GM10266 (cell line): ENCODE results near the gene PGP.

Experiments used
- DNase-seq: peaks from one replicate; pipeline ENCODE4 v3.0.0; 2012; ENCODE audit errors: extremely low spot score
- TF ChIP-seq, protein P1 (sequence below): IDR thresholded peaks from 2 replicates; pipeline ENCODE4 v1.5.1; 2012; ENCODE audit warnings: mild to moderate bottlenecking, low read depth; ENCODE audit not compliant: control insufficient read depth, insufficient read depth; ENCODE audit errors: missing control alignments

The PGP gene

DNA sequence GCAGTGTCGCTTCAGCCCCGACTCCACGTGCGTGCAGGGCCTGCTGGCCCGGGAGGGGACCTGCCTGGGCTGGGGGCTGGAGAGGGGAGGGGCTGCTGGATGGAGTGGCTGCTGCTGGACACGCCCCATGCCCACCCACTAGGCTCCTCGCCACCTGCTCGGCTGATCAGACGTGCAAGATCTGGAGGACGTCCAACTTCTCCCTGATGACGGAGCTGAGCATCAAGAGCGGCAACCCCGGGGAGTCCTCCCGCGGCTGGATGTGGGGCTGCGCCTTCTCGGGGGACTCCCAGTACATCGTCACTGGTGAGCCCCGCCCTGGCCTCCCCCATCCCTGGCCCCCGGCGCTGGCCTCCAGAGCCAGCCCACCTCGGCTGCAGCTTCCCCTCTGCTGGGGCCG lies 6.3 kb downstream of the PGP start:
- no peak for DNase-seq
- TF ChIP-seq, protein P1, sequence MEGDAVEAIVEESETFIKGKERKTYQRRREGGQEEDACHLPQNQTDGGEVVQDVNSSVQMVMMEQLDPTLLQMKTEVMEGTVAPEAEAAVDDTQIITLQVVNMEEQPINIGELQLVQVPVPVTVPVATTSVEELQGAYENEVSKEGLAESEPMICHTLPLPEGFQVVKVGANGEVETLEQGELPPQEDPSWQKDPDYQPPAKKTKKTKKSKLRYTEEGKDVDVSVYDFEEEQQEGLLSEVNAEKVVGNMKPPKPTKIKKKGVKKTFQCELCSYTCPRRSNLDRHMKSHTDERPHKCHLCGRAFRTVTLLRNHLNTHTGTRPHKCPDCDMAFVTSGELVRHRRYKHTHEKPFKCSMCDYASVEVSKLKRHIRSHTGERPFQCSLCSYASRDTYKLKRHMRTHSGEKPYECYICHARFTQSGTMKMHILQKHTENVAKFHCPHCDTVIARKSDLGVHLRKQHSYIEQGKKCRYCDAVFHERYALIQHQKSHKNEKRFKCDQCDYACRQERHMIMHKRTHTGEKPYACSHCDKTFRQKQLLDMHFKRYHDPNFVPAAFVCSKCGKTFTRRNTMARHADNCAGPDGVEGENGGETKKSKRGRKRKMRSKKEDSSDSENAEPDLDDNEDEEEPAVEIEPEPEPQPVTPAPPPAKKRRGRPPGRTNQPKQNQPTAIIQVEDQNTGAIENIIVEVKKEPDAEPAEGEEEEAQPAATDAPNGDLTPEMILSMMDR = no peak

DNA sequence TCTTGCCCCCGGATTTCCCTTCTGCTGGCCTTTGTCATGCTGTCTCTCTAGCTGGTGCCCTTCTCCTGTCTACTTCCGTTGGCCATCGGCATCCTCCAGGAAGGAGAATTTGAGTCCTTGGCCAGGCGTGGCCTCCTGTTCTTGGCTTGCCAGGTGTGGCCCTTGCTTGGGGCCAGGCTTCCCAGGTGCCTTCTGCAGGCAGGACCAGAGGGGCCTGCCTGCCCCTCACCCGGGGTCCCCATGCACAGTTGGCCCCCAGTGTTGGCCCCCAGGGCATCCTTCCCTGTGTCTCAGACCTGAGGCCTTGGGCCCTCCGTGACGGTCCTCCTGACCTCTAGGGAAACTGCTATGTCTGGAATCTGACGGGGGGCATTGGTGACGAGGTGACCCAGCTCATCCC lies 6.8 kb downstream of the PGP start:
- TF ChIP-seq, protein P1 = no peak
- DNase-seq = no peak

DNA sequence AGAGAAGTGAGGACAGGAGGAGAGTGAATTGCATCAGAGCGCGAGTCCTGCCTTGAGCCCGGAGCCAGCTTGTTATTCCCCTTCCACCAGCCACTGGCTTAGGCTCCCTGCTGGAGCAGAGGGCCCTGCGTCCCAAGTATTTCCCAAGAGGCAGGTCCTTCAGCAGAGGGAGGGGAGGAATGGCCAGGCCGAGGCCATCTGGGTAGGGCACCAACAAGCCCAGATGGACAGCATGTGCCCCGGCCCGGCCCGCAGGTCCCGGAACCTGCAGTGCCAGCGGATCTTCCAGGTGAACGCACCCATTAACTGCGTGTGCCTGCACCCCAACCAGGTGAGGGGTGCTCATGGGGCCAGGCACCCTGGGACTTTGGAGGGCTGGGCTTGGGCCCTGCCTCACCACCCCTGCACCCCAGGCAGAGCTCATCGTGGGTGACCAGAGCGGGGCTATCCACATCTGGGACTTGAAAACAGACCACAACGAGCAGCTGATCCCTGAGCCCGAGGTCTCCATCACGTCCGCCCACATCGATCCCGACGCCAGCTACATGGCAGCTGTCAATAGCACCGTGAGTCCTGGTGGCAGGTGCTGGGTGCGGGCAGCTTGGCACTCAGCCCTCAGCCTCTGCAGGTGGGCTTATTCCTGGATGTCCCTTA lies 7.7 kb downstream of the PGP start:
- DNase-seq = no peak

DNA sequence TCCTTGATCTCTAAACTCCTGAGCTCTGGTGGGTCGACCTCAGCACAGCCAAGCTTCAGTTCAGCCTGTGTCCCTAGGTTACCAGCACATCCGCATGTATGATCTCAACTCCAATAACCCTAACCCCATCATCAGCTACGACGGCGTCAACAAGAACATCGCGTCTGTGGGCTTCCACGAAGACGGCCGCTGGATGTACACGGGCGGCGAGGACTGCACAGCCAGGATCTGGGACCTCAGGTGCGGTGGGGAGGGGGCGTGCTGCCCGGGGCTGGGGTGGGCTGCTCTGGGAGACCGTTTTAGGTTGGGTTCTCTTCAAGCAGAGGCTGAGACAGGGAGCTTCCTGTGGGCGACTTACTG lies 8.2 kb downstream of the PGP start:
- TF ChIP-seq, protein P1 = no peak
- DNase-seq = no peak

More for the DNA sequence above, 7.7 kb downstream of the PGP start:
- TF ChIP-seq, protein P1 = no peak

DNA sequence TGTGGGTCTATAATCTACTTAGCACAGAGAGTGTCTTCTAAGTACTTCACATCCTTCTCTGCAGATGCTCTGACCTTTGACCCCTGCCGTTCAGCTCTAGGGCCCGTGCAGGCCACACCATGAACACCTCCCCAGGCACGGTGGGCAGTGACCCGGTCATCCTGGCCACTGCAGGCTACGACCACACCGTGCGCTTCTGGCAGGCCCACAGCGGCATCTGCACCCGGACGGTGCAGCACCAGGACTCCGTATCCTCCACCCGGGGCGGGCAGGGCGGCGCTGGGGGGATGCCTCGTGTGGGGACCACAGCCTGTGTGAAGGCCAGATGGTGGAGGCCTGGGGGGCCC lies 8.7 kb downstream of the PGP start:
- TF ChIP-seq, protein P1 = no peak
- DNase-seq = no peak

DNA sequence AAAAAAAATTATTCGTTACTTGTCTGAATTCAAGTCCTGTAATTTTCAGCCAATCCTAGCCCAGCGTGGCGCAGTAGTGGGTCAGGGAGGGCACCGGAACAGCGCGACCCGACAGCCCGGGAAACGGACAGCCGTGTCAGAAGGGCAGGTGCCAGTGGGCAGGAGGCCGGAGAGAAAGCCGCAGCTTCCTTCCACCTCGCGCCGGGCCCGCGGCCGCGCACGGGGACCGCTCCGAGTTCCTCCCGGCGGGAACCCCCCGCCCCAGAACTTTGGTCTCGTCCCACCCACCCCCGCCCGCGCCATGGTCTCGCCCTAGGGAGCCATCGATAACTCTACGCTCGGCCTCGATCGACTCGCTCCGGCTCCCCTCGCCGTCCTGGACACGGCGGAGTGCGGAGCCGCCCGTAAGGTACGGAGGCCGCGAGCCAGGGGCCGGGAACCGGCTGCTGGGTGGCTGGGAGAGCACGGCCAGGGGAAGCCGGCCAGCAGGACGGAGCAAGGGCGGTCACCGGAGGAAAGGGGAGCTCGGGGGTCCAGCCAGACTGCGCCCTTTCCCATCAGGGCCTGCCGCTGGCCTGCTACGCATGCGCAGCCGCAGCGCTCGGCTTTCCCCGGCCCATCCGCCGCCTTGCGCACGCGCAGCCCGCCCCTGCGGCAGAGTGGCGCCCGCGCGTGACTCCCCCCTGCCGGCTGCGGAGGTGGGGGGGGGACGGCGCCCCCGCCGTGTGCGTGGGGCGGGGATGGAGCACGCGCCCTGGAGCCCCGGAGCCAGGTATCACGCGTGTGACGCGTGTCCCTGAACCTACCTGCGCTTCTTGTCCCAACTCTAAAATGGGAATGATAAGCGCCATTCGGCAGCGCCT lies 9.3 kb downstream of the PGP start, which contains the start of gene MLST8:
MLST8 (plus strand) TSS at position 351 of the 863 bp plus-strand sequence. CDS start 632 bp downstream, outside the sequence.
- peak; percentile 99 for DNase-seq

More for the DNA sequence above, 9.3 kb downstream of the PGP start, which contains the start of gene MLST8:
- TF ChIP-seq, protein P1 = peak; percentile 8
